ENCODE measurements around the gene SP2. TPM values are rescaled to one million over a fixed set of nuclear protein-coding genes. Genes with fewer than 3 reads are reported as not detected.
A peak's percentile ranks its signal among the peaks of the same experiment; 100 is the strongest.

The SP2 gene
- total and polyA plus RNA-seq, 2 of the 13 experiments (the other 11 are each of a cell fraction or from before 2014, with no cell fraction given), result 1.4 to 4.8 TPM

DNA sequence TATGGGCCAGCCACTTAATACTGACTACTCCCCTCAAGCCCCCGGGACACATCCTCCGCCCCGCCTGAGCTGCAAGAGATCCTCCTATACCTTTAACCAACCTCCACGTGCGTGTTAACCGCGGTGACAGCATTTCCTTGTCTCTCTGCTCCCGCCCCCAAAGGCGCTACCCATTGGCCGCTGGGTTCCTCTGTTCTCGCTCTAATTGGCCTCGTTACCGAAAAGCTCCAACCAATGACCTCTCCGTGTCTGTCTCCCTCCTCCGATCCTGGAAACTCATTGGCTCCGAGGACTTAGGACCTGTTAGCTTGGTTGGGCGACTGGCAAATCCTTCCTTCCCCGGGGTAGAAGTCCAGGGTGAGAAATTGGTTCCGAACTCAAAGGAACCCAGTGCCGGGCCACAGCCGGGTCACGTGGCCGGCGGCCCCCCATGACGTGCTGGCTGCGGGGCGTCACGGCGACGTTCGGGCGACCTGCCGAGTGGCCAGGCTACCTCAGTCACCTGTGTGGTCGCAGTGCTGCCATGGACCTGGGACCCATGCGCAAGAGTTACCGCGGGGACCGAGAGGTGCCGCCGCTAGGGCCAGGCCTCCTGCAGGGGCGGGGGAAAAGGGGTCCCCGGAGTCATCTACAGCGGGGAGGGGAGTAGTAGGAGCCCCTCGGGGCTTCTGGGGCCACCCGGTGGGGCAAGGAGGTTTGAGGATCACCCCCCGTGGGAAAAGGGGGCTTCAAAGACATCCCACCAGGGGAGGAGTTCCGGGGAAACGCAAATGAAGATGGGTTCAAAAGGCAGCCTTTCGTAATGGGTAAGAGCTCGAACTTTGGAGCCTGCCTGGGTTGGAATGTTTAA lies 45.4 kb downstream of the SP2 start, which contains the start of gene PNPO (continued):
- TF ChIP-seq DPF2 (CRISPR knock-in tag; IDR thresholded peaks at IDR 0.05; ENCODE audit: borderline replicate concordance, low read depth) (peak; percentile 37), NFIC (IDR thresholded peaks at IDR 0.05; ENCODE audit: low read length) (0 out of 2 replicates have a peak, but pooled peaks have one; percentile 11), MBNL3 (CRISPR knock-in tag; conservative IDR thresholded peaks at IDR 0.05) (no peak), ZNF235 (CRISPR knock-in tag; IDR thresholded peaks at IDR 0.05; ENCODE audit: borderline replicate concordance) (peak; percentile 82; the same call in 1 of the 2 replicates), HOXA7 (CRISPR knock-in tag; IDR thresholded peaks at IDR 0.05) (no peak), MLLT10 (CRISPR knock-in tag; IDR thresholded peaks at IDR 0.05) (no peak), SRSF4 (IDR thresholded peaks at IDR 0.05; ENCODE audit: low read depth, low read length, poor library complexity, severe bottlenecking) (no peak), CHD2 (IDR thresholded peaks at IDR 0.05; ENCODE audit: low read depth, low read length) (peak; percentile 12; the same call in 1 of the 2 replicates), NRL (CRISPR knock-in tag; IDR thresholded peaks at IDR 0.05; ENCODE audit: borderline replicate concordance) (peak; percentile 99), PHB2 (IDR thresholded peaks at IDR 0.05; ENCODE audit: partially characterized antibody) (no peak), ZNF547 (CRISPR knock-in tag; IDR thresholded peaks at IDR 0.05) (peak; percentile 98), ZNF530 (CRISPR knock-in tag; IDR thresholded peaks at IDR 0.05; ENCODE audit: low read depth) (no peak), IRF2 (CRISPR knock-in tag; IDR thresholded peaks at IDR 0.05) (peak; percentile 80), KLF15 (CRISPR knock-in tag; IDR thresholded peaks at IDR 0.05; ENCODE audit: borderline replicate concordance) (peak; percentile 75; the same call in 1 of the 2 replicates), MEIS1 (CRISPR knock-in tag; IDR thresholded peaks at IDR 0.05; ENCODE audit: borderline replicate concordance) (peak; percentile 88), RAD51 (IDR thresholded peaks at IDR 0.05; ENCODE audit: borderline replicate concordance) (peak; percentile 83), ATF3 (CRISPR knock-in tag; IDR thresholded peaks at IDR 0.05) (0 out of 2 replicates have a peak, but pooled peaks have one; percentile 21), HMGXB3 (CRISPR knock-in tag; IDR thresholded peaks at IDR 0.05; ENCODE audit: borderline replicate concordance) (peak; percentile 98), REL (CRISPR knock-in tag; conservative IDR thresholded peaks at IDR 0.05) (peak; percentile 95), ZNF205 (CRISPR knock-in tag; IDR thresholded peaks at IDR 0.05) (peak; percentile 55; the same call in 1 of the 2 replicates), TOE1 (CRISPR knock-in tag; IDR thresholded peaks at IDR 0.05) (peak; percentile 91), HDAC1 (CRISPR knock-in tag; IDR thresholded peaks at IDR 0.05) (peak; percentile 99)
- TF ChIP-seq, protein P1, sequence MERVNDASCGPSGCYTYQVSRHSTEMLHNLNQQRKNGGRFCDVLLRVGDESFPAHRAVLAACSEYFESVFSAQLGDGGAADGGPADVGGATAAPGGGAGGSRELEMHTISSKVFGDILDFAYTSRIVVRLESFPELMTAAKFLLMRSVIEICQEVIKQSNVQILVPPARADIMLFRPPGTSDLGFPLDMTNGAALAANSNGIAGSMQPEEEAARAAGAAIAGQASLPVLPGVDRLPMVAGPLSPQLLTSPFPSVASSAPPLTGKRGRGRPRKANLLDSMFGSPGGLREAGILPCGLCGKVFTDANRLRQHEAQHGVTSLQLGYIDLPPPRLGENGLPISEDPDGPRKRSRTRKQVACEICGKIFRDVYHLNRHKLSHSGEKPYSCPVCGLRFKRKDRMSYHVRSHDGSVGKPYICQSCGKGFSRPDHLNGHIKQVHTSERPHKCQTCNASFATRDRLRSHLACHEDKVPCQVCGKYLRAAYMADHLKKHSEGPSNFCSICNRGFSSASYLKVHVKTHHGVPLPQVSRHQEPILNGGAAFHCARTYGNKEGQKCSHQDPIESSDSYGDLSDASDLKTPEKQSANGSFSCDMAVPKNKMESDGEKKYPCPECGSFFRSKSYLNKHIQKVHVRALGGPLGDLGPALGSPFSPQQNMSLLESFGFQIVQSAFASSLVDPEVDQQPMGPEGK (CRISPR knock-in tag; IDR thresholded peaks at IDR 0.05), result peak; percentile 83

Measured in HepG2 (cell line).